Panc1 (cell line): Measurements from ENCODE around the gene GRID2. TPM values are rescaled to one million over a fixed set of nuclear protein-coding genes. Genes with fewer than 3 reads are reported as not detected.

Experiments
- ATAC-seq: fragments of 200-7000 bp; cut with Tn5 transposase; 2 replicates; pipeline ENCODE4 v1.9.1; 2020; ENCODE audit warnings: mild to moderate bottlenecking, moderate library complexity
- BruUV-seq: library from RNA; stranded (reverse); fragments of 400-500 nt; replicated peaks from 2 replicates; lab custom pipeline; 2021; lab: Mats Ljungman, UMichigan
- CTCF ChIA-PET: fragments of 300-600 bp; sonication (Branson Sonifier 250); formaldehyde crosslinking; loops from one replicate; lab custom pipeline; 2022; ENCODE audit warnings: antibody characterized with exemption; lab: Charles Lee
- POLR2A ChIA-PET: fragments of 300-600 bp; sonication (Branson Sonifier 250); formaldehyde crosslinking; loops from one replicate; lab custom pipeline; 2022; ENCODE audit warnings: antibody characterized with exemption; lab: Charles Lee
- DNase-seq: peaks from one replicate; pipeline ENCODE4 v3.0.0-alpha.2; 2010; ENCODE audit warnings: low read depth, low spot score
- H3K27ac ChIP-seq: 2 replicates; pipeline ENCODE4 v1.5.1; 2011; ENCODE audit warnings: mild to moderate bottlenecking, low read length, inconsistent platforms
- H3K27me3 ChIP-seq: fragments of 200-500 bp; sonication (Bioruptor generic); 2 replicates; pipeline ENCODE4 v1.6.0; 2014; ENCODE audit warnings: low read length, inconsistent platforms; ENCODE audit not compliant: control insufficient read depth, insufficient read depth
- H3K36me3 ChIP-seq: fragments of 200-500 bp; sonication (Bioruptor generic); 2 replicates; pipeline ENCODE4 v1.5.1; 2014; ENCODE audit warnings: inconsistent platforms, mild to moderate bottlenecking, low read length, moderate library complexity; ENCODE audit not compliant: control insufficient read depth, insufficient read depth
- H3K4me1 ChIP-seq: 2 replicates; pipeline ENCODE4 v1.5.1; 2011; ENCODE audit warnings: inconsistent platforms, mild to moderate bottlenecking, low read length, moderate library complexity; ENCODE audit not compliant: control insufficient read depth, insufficient read depth
- H3K4me3 ChIP-seq, 2 experiments: 2 replicates each; pipeline ENCODE4 v1.5.1; 2011 to 2012; ENCODE audit warnings: low read depth in 2 of 2, low read length in 2 of 2, mild to moderate bottlenecking in 2 of 2, inconsistent platforms in 1 of 2, moderate library complexity in 1 of 2
- H3K9me3 ChIP-seq: fragments of 200-500 bp; sonication (Bioruptor generic); 2 replicates; pipeline ENCODE4 v1.5.1; 2014; ENCODE audit warnings: low read depth, mild to moderate bottlenecking, inconsistent platforms, low read length, moderate library complexity; ENCODE audit not compliant: control insufficient read depth, insufficient read depth
- POLR2AphosphoS5 ChIP-seq: IDR thresholded peaks from 2 replicates; pipeline ENCODE4 v1.6.1; 2012; ENCODE audit warnings: mild to moderate bottlenecking, low read depth, low read length, moderate library complexity
- SIN3A ChIP-seq: IDR thresholded peaks from 2 replicates; pipeline ENCODE4 v1.6.1; 2012; ENCODE audit warnings: low read depth, mild to moderate bottlenecking, low read length, moderate library complexity, borderline replicate concordance; ENCODE audit not compliant: insufficient read depth
- TCF7L2 ChIP-seq: IDR thresholded peaks from 2 replicates; pipeline ENCODE4 v1.6.1; 2011; ENCODE audit warnings: mild to moderate bottlenecking, low read depth, low read length, inconsistent platforms
- in situ Hi-C: cut with HindIII; loops from 2 replicates; pipeline ENCODE4 v1.10.0; 2016; ENCODE audit warnings: low sequenced_read_pairs, low pct_unique_long_range_greater_than_20kb
- intact Hi-C: fragments of 100-400 bp; cut with micrococcal nuclease; formaldehyde crosslinking; loops from one replicate; pipeline ENCODE4 v1.10.0; 2022; ENCODE audit not compliant: unreplicated experiment
- total RNA-seq: library from RNA; stranded (reverse); gene quantifications from one replicate; pipeline ENCODE4 v1.2.1, GENCODE V29; 2021; ENCODE audit not compliant: unreplicated experiment
- TF ChIP-seq, protein P1 (sequence below), 2 experiments: IDR thresholded peaks; 2 replicates each; pipeline ENCODE4 v1.6.1; 2011 to 2012; ENCODE audit warnings: low read depth in 2 of 2, control low read depth in 1 of 2, low read length in 1 of 2, mild to moderate bottlenecking in 1 of 2, moderate library complexity in 1 of 2; ENCODE audit not compliant: insufficient read depth in 1 of 2
- TF ChIP-seq, protein P2 (sequence below): fragments of 450-650 bp; IDR thresholded peaks from 2 replicates; pipeline ENCODE4 v1.5.1; 2017; ENCODE audit warnings: mild to moderate bottlenecking

The GRID2 gene
- total RNA-seq, 1 experiment from 2014 or later: 0.08 TPM

DNA sequence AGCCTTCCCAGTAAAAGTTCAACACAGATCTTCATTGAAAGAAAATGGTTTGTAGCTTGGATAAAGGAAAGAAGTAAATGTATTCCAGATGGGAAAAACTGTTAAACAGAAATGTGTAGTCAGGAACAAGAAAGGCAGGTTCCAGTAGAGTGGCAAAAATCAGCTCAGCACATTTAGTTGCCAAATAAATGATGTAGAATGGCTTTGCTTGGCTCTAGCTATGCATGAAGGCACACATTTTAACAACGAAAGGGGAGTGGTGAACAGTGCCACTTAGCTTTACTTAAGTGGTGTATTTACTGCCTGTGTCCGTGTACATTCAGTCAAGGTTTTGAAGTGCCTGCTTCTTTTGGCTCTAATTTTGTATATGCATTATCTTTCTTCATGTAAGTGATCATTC is 880.3 kb downstream of the GRID2 start:
- Histone ChIP-seq H3K27me3 (no peaks in the 10 kb centered on the region), H3K36me3 (no peaks in the 10 kb centered on the region), H3K4me1 (no peaks in the 10 kb centered on the region), H3K27ac (no peak overlapping the region), H3K4me3 (no peak overlapping the region), H3K9me3 (no peaks in the 10 kb centered on the region)
- intact Hi-C loops (no loop called here), in situ Hi-C loops (no loop called here)
- ChIA-PET POLR2A (no interaction called here), CTCF (no interaction called here)
- TF ChIP-seq POLR2AphosphoS5 (no peak), SIN3A (no peak), TCF7L2 (no peak)
- TF ChIP-seq, protein P1, sequence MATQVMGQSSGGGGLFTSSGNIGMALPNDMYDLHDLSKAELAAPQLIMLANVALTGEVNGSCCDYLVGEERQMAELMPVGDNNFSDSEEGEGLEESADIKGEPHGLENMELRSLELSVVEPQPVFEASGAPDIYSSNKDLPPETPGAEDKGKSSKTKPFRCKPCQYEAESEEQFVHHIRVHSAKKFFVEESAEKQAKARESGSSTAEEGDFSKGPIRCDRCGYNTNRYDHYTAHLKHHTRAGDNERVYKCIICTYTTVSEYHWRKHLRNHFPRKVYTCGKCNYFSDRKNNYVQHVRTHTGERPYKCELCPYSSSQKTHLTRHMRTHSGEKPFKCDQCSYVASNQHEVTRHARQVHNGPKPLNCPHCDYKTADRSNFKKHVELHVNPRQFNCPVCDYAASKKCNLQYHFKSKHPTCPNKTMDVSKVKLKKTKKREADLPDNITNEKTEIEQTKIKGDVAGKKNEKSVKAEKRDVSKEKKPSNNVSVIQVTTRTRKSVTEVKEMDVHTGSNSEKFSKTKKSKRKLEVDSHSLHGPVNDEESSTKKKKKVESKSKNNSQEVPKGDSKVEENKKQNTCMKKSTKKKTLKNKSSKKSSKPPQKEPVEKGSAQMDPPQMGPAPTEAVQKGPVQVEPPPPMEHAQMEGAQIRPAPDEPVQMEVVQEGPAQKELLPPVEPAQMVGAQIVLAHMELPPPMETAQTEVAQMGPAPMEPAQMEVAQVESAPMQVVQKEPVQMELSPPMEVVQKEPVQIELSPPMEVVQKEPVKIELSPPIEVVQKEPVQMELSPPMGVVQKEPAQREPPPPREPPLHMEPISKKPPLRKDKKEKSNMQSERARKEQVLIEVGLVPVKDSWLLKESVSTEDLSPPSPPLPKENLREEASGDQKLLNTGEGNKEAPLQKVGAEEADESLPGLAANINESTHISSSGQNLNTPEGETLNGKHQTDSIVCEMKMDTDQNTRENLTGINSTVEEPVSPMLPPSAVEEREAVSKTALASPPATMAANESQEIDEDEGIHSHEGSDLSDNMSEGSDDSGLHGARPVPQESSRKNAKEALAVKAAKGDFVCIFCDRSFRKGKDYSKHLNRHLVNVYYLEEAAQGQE (IDR thresholded peaks at IDR 0.05; ENCODE audit: insufficient read depth in 1 of 2, low read depth in 2 of 2, low read length in 1 of 2): no peak
- TF ChIP-seq, protein P2, sequence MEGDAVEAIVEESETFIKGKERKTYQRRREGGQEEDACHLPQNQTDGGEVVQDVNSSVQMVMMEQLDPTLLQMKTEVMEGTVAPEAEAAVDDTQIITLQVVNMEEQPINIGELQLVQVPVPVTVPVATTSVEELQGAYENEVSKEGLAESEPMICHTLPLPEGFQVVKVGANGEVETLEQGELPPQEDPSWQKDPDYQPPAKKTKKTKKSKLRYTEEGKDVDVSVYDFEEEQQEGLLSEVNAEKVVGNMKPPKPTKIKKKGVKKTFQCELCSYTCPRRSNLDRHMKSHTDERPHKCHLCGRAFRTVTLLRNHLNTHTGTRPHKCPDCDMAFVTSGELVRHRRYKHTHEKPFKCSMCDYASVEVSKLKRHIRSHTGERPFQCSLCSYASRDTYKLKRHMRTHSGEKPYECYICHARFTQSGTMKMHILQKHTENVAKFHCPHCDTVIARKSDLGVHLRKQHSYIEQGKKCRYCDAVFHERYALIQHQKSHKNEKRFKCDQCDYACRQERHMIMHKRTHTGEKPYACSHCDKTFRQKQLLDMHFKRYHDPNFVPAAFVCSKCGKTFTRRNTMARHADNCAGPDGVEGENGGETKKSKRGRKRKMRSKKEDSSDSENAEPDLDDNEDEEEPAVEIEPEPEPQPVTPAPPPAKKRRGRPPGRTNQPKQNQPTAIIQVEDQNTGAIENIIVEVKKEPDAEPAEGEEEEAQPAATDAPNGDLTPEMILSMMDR: no peak
- no TSS peak for BruUV-seq
- no peak for DNase-seq
- no peak for ATAC-seq

GRCh38 chr4:93186846-93187245 is 883.1 kb downstream of the GRID2 start:
- Histone ChIP-seq H3K36me3 (no peaks in the 10 kb centered on the region), H3K27me3 (no peaks in the 10 kb centered on the region), H3K9me3 (no peaks in the 10 kb centered on the region), H3K4me3 (no peak overlapping the region), H3K4me1 (no peaks in the 10 kb centered on the region), H3K27ac (no peak overlapping the region)
- TF ChIP-seq SIN3A (no peak), POLR2AphosphoS5 (no peak), TCF7L2 (no peak)
- TF ChIP-seq, protein P1 (IDR thresholded peaks at IDR 0.05; ENCODE audit: insufficient read depth in 1 of 2, low read depth in 2 of 2, low read length in 1 of 2): no peak
- TF ChIP-seq, protein P2: no peak
- in situ Hi-C loops (no loop called here), intact Hi-C loops (no loop called here)
- CTCF ChIA-PET: no interaction called here
- POLR2A ChIA-PET: no interaction called here
- ATAC-seq (no peak), DNase-seq (no peak)
- no TSS peak for BruUV-seq
